ENCODE measurements around the gene PWP1.

The PWP1 gene

DNA sequence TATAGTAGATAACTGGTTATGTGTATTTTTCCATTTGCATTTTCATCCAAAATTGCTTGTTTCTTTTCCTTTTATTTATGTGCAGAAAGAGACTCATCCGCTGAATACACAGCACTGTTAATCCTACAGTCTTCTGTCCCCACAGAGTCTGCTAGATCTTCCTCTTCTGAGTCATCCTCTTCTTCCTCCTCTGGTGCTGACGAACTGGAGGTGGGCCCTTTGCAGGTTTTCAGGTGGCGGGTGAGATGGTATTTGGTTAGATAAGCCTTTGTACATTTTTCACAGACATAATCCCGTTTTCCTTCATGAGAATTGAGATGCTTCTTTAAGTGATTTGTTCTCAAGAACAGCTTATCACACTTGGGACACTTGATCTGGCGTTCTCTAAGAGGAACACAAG is 48.5 kb downstream of the PWP1 start:
- no peak for DNase-seq (ENCODE audit: low read depth in 2 of 3, low spot score in 2 of 3)

GRCh38 chr12:107735763-107736162 is 50.2 kb downstream of the PWP1 start:
- DNase-seq (ENCODE audit: low read depth in 2 of 3, low spot score in 2 of 3) = no peak

DNA sequence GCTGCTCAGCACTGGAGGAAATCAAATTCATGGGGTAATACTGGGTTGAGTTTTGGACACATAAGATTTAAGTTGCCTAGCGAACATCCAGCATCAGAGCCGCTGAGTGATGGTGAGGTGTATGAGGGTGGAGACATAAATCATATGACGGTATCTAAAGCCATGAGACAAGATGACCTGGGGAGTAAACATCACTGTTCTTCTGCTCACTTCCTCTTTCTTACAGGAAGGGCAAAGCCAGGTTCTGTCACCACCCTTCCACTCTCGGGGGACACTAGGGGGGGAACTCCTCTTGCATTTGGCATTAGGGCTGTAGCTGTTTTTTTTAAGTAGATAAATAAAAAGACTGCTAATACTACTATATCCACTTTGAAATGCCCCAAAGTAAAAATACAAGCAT is 51.3 kb downstream of the PWP1 start:
- no peak for DNase-seq (ENCODE audit: low read depth in 2 of 3, low spot score in 2 of 3)

DNA sequence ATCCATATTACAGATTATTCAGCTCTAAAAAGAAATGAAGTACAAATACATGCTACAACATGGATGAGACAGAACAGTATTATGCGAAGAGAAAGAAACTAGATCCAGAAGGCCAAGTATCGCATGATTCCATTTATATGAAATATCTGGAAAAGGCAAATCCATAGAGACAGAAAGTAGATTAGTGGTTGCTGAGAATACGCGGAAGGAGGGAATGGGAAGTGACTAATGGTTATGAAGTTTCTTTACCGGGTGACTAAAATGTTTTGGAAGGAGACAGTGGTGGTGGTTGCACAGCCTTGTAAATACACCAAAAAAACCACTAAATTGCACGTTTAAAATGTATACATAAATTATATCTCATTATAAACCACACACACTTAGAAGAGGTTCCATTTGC is 62.9 kb downstream of the PWP1 start:
- no peak for DNase-seq (ENCODE audit: low read depth in 2 of 3, low spot score in 2 of 3)

DNA sequence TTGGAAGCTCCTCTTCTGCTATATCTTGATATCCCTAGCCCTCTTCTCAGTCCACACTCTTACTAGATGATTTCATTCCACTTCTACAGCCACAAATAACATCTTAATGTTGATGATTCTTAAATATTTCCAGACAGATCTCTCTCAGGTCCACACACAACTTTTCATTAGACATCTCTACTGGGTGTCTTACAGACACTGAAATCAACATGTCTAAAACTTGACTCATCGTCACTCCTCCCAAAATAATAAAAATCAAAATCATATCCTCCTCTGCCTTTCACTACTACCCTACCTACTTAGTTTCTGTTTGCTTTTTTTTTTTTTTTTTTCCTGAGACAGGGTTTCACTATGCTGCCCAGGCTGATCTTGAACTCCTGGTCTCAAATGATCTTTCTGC is 63.5 kb downstream of the PWP1 start:
- DNase-seq (ENCODE audit: low read depth in 2 of 3, low spot score in 2 of 3) = no peak

DNA sequence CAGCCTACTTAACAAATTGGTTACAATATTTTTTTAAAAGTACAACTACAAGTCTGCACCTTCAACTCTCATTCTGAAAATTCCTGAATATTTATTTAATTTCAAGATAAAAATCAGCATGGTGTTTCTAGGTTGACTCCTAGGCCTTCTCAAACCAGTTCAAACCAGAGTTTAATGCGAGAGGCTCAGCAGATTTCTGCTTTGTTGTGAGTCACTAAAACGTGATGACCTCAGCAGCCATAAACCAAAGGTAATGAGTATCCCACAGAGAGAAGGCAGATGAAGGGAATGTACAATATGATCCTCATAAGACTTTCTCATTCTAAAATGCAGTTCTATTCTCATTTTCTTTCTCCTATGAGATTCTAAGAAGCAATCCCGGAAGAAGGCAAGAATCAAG is 73.8 kb downstream of the PWP1 start:
- DNase-seq (ENCODE audit: low read depth in 2 of 3, low spot score in 2 of 3) = no peak

DNA sequence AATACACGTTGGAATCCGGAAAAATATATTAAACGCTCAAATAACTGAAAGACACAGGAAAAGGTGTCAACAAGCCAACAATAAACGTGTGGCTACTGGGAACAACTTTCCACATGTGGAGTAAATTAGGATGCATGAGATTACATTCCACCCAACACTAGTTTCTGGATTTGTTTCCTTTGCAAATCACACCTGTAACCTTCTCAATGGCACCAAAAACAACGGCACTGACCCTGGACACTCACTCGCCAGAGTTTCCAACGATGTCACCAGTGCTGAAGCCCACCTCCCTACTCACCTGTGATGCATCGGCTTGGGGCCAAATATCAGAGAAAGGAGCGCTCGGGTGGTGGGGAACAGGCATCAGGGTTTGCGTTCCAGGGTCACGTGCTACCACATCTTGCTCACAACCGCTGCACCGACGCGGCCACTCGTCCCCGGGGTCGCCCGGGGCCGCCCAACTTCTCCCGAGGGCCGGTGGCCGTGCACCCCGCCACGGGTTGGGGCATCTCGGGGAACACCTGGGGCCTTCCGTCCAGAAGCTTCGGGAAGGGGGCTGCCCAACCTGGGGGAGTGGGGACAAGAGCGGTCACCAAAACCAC is 74.7 kb downstream of the PWP1 start:
- peak in 1 of 3 experiments; percentile 10 for DNase-seq (ENCODE audit: low read depth in 2 of 3, low spot score in 2 of 3)

GRCh38 chr12:107760809-107761501 is 75.4 kb downstream of the PWP1 start, which contains the start of gene PRDM4:
Gene PRDM4 (minus strand): TSS chr12:107761137. CDS start chr12:107760515, 622 bp downstream.
- DNase-seq (ENCODE audit: low read depth in 2 of 3, low spot score in 2 of 3) = peak; percentile 66 to 87 (median 69)

GRCh38 chr12:107761502-107761904 is 75.9 kb downstream of the PWP1 start:
- DNase-seq (ENCODE audit: low read depth in 2 of 3, low spot score in 2 of 3) = no peak
